Neural progenitor cell (in vitro differentiated cells): Measurements from ENCODE around the gene SCYL3. TPM values are rescaled to one million over a fixed set of nuclear protein-coding genes. Genes with fewer than 3 reads are reported as not detected.

Source experiments
- DNase-seq: peaks from one replicate; pipeline ENCODE4 v3.0.0-alpha.2; 2016; ENCODE audit warnings: low spot score
- H2AFZ ChIP-seq: fragments of 200-600 bp; sonication (generic); replicated peaks from 2 replicates; pipeline ENCODE4 v1.6.1; 2016; ENCODE audit warnings: antibody characterized with exemption
- H3F3A ChIP-seq: fragments of 200-600 bp; sonication (generic); 2 replicates; pipeline ENCODE4 v1.6.1; 2016; ENCODE audit warnings: antibody characterized with exemption, low read depth
- H3K27ac ChIP-seq: fragments of 200-600 bp; sonication (generic); 2 replicates; pipeline ENCODE4 v1.5.1; 2016; ENCODE audit warnings: mild to moderate bottlenecking
- H3K27me3 ChIP-seq: fragments of 200-600 bp; sonication (generic); 2 replicates; pipeline ENCODE4 v1.6.1; 2016; ENCODE audit warnings: mild to moderate bottlenecking, moderate library complexity
- H3K36me3 ChIP-seq: fragments of 200-600 bp; sonication (generic); 2 replicates; pipeline ENCODE4 v1.5.1; 2016
- H3K4me1 ChIP-seq: fragments of 200-600 bp; sonication (generic); 2 replicates; pipeline ENCODE4 v1.6.1; 2016; ENCODE audit warnings: mixed run types
- H3K4me2 ChIP-seq: fragments of 200-600 bp; sonication (generic); 2 replicates; pipeline ENCODE4 v1.6.1; 2016
- H3K4me3 ChIP-seq: fragments of 200-600 bp; sonication (generic); 2 replicates; pipeline ENCODE4 v1.5.1; 2016
- H3K79me2 ChIP-seq: fragments of 200-600 bp; sonication (generic); 2 replicates; pipeline ENCODE4 v1.6.1; 2016; ENCODE audit warnings: low read depth
- H3K9ac ChIP-seq: fragments of 200-600 bp; sonication (generic); 2 replicates; pipeline ENCODE4 v1.6.1; 2016
- H3K9me3 ChIP-seq: fragments of 200-600 bp; sonication (generic); 2 replicates; pipeline ENCODE4 v1.5.1; 2016; ENCODE audit warnings: low read depth
- H4K20me1 ChIP-seq: fragments of 200-600 bp; sonication (generic); 2 replicates; pipeline ENCODE4 v1.6.1; 2016; ENCODE audit warnings: low read depth
- H3K27ac Mint-ChIP-seq: 3 replicates; pipeline ENCODE4 v1.8.0; 2021; ENCODE audit warnings: mixed read lengths
- H3K27me3 Mint-ChIP-seq: 2 replicates; pipeline ENCODE4 v1.8.0; 2022; ENCODE audit warnings: low read depth, mild to moderate bottlenecking, inconsistent platforms, moderate library complexity, mixed read lengths; ENCODE audit not compliant: insufficient read depth
- H3K36me3 Mint-ChIP-seq: 3 replicates; pipeline ENCODE4 v1.8.0; 2021; ENCODE audit warnings: mixed read lengths
- H3K4me1 Mint-ChIP-seq: 3 replicates; pipeline ENCODE4 v1.8.0; 2021; ENCODE audit warnings: mixed read lengths
- H3K4me3 Mint-ChIP-seq: 3 replicates; pipeline ENCODE4 v1.8.0; 2021; ENCODE audit warnings: mild to moderate bottlenecking, moderate library complexity, mixed read lengths
- H3K9me3 Mint-ChIP-seq: 3 replicates; pipeline ENCODE4 v1.8.0; 2020; ENCODE audit warnings: mixed read lengths
- CTCF ChIP-seq: fragments of 200-600 bp; sonication (generic); IDR thresholded peaks from 2 replicates; pipeline ENCODE4 v1.5.1; 2017; ENCODE audit warnings: antibody characterized with exemption, mild to moderate bottlenecking
- EZH2 ChIP-seq: fragments of 200-600 bp; sonication (generic); IDR thresholded peaks from 2 replicates; pipeline ENCODE4 v1.6.1; 2017; ENCODE audit warnings: antibody characterized with exemption, mild to moderate bottlenecking, moderate library complexity
- EZH2phosphoT487 ChIP-seq: fragments of 200-600 bp; sonication (generic); IDR thresholded peaks from 2 replicates; pipeline ENCODE4 v1.6.1; 2017; ENCODE audit warnings: antibody characterized with exemption
- total RNA-seq: library from RNA; depleted of rRNA; stranded (reverse); fragments of >200 nt; gene quantifications from 2 replicates; pipeline ENCODE4 v1.2.3, GENCODE V29; 2015; ENCODE audit warnings: low replicate concordance

The SCYL3 gene
- total RNA-seq, 1 donor from 2014 or later: 12.8 TPM

GRCh38 chr1:169860750-169861149, 32.9 kb downstream of the SCYL3 start:
- Mint-ChIP-seq H3K4me1 (no peaks in the 10 kb centered on the region), H3K4me3 (no peak overlapping the region), H3K36me3 (peaks cover 34% of the 10 kb centered on the region), H3K27me3 (no peaks in the 10 kb centered on the region), H3K27ac (no peak overlapping the region), H3K9me3 (no peaks in the 10 kb centered on the region)
- Histone ChIP-seq H2AFZ (no peak overlapping the region), H3K79me2 (no peaks in the 10 kb centered on the region), H3K27me3 (no peaks in the 10 kb centered on the region), H3K36me3 (no peaks in the 10 kb centered on the region), H3K4me2 (no peak overlapping the region), H3K4me1 (no peaks in the 10 kb centered on the region), H3F3A (no peaks in the 10 kb centered on the region), H3K27ac (no peak overlapping the region), H3K4me3 (no peak overlapping the region), H4K20me1 (no peaks in the 10 kb centered on the region), H3K9ac (no peak overlapping the region), H3K9me3 (no peaks in the 10 kb centered on the region)
- TF ChIP-seq EZH2 (no peak), EZH2phosphoT487 (no peak), CTCF (no peak)
- no peak for DNase-seq

GRCh38 chr1:169860187-169860586, 33.5 kb downstream of the SCYL3 start:
- no peaks in the 10 kb centered on the region for H3K36me3 ChIP-seq
- no peaks in the 10 kb centered on the region for H3K27me3 Mint-ChIP-seq
- H3K36me3 Mint-ChIP-seq: peaks cover 30% of the 10 kb centered on the region
- no peaks in the 10 kb centered on the region for H3K79me2 ChIP-seq
- H3K4me1 ChIP-seq: no peaks in the 10 kb centered on the region
- TF ChIP-seq CTCF: no peak
- no peak for TF ChIP-seq EZH2
- no peak for TF ChIP-seq EZH2phosphoT487
- H3K9me3 Mint-ChIP-seq: no peaks in the 10 kb centered on the region
- H3K4me2 ChIP-seq: no peak overlapping the region
- no peak overlapping the region for H3K27ac Mint-ChIP-seq
- H3K9ac ChIP-seq: no peak overlapping the region
- no peak overlapping the region for H2AFZ ChIP-seq
- H3F3A ChIP-seq: no peaks in the 10 kb centered on the region
- no peak for DNase-seq
- H3K4me3 Mint-ChIP-seq: no peak overlapping the region
- H3K27me3 ChIP-seq: no peaks in the 10 kb centered on the region
- no peak overlapping the region for H3K27ac ChIP-seq
- H3K4me1 Mint-ChIP-seq: no peaks in the 10 kb centered on the region
- no peak overlapping the region for H3K4me3 ChIP-seq
- H4K20me1 ChIP-seq: no peaks in the 10 kb centered on the region
- H3K9me3 ChIP-seq: no peaks in the 10 kb centered on the region

- H3K4me3 Mint-ChIP-seq: no peak overlapping the region
- peaks cover 33% of the 10 kb centered on the region for H3K36me3 Mint-ChIP-seq
- H3K9ac ChIP-seq: no peak overlapping the region
- H3K27me3 Mint-ChIP-seq: no peaks in the 10 kb centered on the region
- no peaks in the 10 kb centered on the region for H3K9me3 Mint-ChIP-seq
- H3F3A ChIP-seq: no peaks in the 10 kb centered on the region
- no peak overlapping the region for H3K27ac Mint-ChIP-seq
- H3K4me1 ChIP-seq: no peaks in the 10 kb centered on the region
- H3K4me3 ChIP-seq: no peak overlapping the region
- H2AFZ ChIP-seq: no peak overlapping the region
- no peak for DNase-seq
- no peak overlapping the region for H3K4me2 ChIP-seq
- no peaks in the 10 kb centered on the region for H3K27me3 ChIP-seq
- no peaks in the 10 kb centered on the region for H3K4me1 Mint-ChIP-seq
- H3K27ac ChIP-seq: no peak overlapping the region
- H4K20me1 ChIP-seq: no peaks in the 10 kb centered on the region
- TF ChIP-seq EZH2phosphoT487: no peak
- TF ChIP-seq CTCF: no peak
- no peak for TF ChIP-seq EZH2
- H3K9me3 ChIP-seq: no peaks in the 10 kb centered on the region
- H3K36me3 ChIP-seq: peaks cover 3% of the 10 kb centered on the region
- no peaks in the 10 kb centered on the region for H3K79me2 ChIP-seq
Observed at GRCh38 chr1:169859001-169859400, 34.7 kb downstream of the SCYL3 start.
